A549 (cell line): ENCODE data around the gene SWSAP1. TPM values are rescaled to one million over a fixed set of nuclear protein-coding genes. Genes with fewer than 3 reads are reported as not detected.

Source experiments
- ATAC-seq, 2 experiments: fragments of 200-7000 bp in 1 of 2; fragments of >200 bp in 1 of 2; cut with Nextera tagmentation in 1 of 2; cut with Tn5 transposase in 1 of 2; 3 replicates each; pipeline versions ENCODE4 v1.8.0 to v1.9.1; 2018 to 2020; ENCODE audit warnings: mild to moderate bottlenecking in 1 of 2, moderate library complexity in 1 of 2
- CTCF ChIA-PET: fragments of 300-600 bp; sonication (Branson Sonifier 250); formaldehyde crosslinking; extraction: SDS; loops from one replicate; lab custom pipeline; 2021; ENCODE audit warnings: antibody characterized with exemption, inconsistent platforms; lab: Yijun Ruan, JAX
- POLR2A ChIA-PET: fragments of 350-600 bp; formaldehyde crosslinking; extraction: SDS; loops from one replicate; lab custom pipeline; 2021; ENCODE audit warnings: antibody characterized with exemption, inconsistent platforms; lab: Yijun Ruan, JAX
- DNase-seq, 2 experiments: peaks; one replicate each; pipeline versions ENCODE4 v3.0.0 to v3.0.0-alpha.2; 2011 to 2016; ENCODE audit warnings: low read depth in 1 of 2, low spot score in 1 of 2
- FAIRE-seq: peaks from 2 replicates; lab custom pipeline; 2011; peaks lifted over from hg19 to GRCh38; lab: Jason Lieb, UNC
- H3K27ac ChIP-seq, 2 experiments: fragments of >200 bp; sonication (Bioruptor Twin); formaldehyde crosslinking; 3 replicates each; pipeline ENCODE4 v1.5.1; 2016 to 2017
- H3K4me1 ChIP-seq: fragments of >200 bp; sonication (Bioruptor Twin); formaldehyde crosslinking; 3 replicates; pipeline ENCODE4 v1.6.1; 2016
- H3K4me2 ChIP-seq: fragments of >200 bp; sonication (Bioruptor Twin); formaldehyde crosslinking; 3 replicates; pipeline ENCODE4 v1.6.1; 2016
- H3K4me3 ChIP-seq: fragments of >200 bp; sonication (Bioruptor Twin); formaldehyde crosslinking; 3 replicates; pipeline ENCODE4 v1.5.1; 2016
- H3K9me3 ChIP-seq: fragments of >200 bp; sonication (Bioruptor Twin); formaldehyde crosslinking; 3 replicates; pipeline ENCODE4 v1.6.1; 2016
- CBX8 ChIP-seq: fragments of 200-600 bp; sonication (generic); IDR thresholded peaks from 2 replicates; pipeline ENCODE4 v1.6.1; 2016
- CHD4 ChIP-seq: fragments of 200-600 bp; sonication (generic); IDR thresholded peaks from 2 replicates; pipeline ENCODE4 v1.6.1; 2016; ENCODE audit warnings: antibody characterized with exemption, mild to moderate bottlenecking, borderline replicate concordance
- EHMT2 ChIP-seq: fragments of 200-600 bp; sonication (generic); IDR thresholded peaks from 2 replicates; pipeline ENCODE4 v1.6.1; 2016; ENCODE audit warnings: antibody characterized with exemption, low read depth, mild to moderate bottlenecking, moderate library complexity
- FOXS1 ChIP-seq: fragments of 250-450 bp; sonication (Bioruptor Pico); IDR thresholded peaks from 2 replicates; pipeline ENCODE4 v1.5.0; 2020; ENCODE audit warnings: mild to moderate bottlenecking, moderate library complexity
- JUN ChIP-seq, 2 experiments: fragments of >200 bp; sonication (Bioruptor Twin); formaldehyde crosslinking; IDR thresholded peaks; 2 replicates in 1 of 2; 3 replicates in 1 of 2; pipeline ENCODE4 v1.6.1; 2016 to 2017
- KDM5A ChIP-seq: fragments of 200-600 bp; sonication (generic); IDR thresholded peaks from 2 replicates; pipeline ENCODE4 v1.6.1; 2016; ENCODE audit warnings: antibody characterized with exemption, mild to moderate bottlenecking
- PHF8 ChIP-seq: fragments of 200-600 bp; sonication (generic); IDR thresholded peaks from 2 replicates; pipeline ENCODE4 v1.6.1; 2016; ENCODE audit warnings: low read depth, mild to moderate bottlenecking, antibody characterized with exemption, moderate library complexity, borderline replicate concordance
- SREBF2 ChIP-seq: fragments of 450-650 bp; IDR thresholded peaks from 2 replicates; pipeline ENCODE4 v1.6.1; 2014; ENCODE audit warnings: mild to moderate bottlenecking, moderate library complexity
- TFCP2L1 ChIP-seq: fragments of 250-450 bp; sonication (Bioruptor Pico); IDR thresholded peaks from 2 replicates; pipeline ENCODE4 v1.5.0; 2021; ENCODE audit warnings: mild to moderate bottlenecking
- TP53 ChIP-seq: fragments of 250-450 bp; sonication (Bioruptor Pico); IDR thresholded peaks from 2 replicates; pipeline ENCODE4 v1.5.0; 2021; ENCODE audit warnings: mild to moderate bottlenecking, moderate library complexity
- WGBS: methylation state at CpG from one replicate; pipeline ENCODE4 v1.1.6; 2017; ENCODE audit errors: missing lambda C conversion rate; 5-methylcytosine and 5-hydroxymethylcytosine counted together
- polyA plus RNA-seq, 4 experiments: library from polyadenylated mRNA; depleted of rRNA in 3 of 4; stranded (reverse); fragments of >200 nt; fragmentation: RNase III in 1 of 4; extraction: RNeasy Plus Mini Kit Qiagen cat#74134 plus additional on column Dnase treatment in 1 of 4; gene quantifications; 2 replicates in 3 of 4; 3 replicates in 1 of 4; pipeline ENCODE4 v1.2.3, GENCODE V29; 2011 to 2017
- small RNA-seq, 6 experiments: library from RNA; depleted of rRNA; stranded (forward); fragments of <200 nt; gene quantifications; one replicate each; pipeline ENCODE3, GENCODE V24; 2012
- TF ChIP-seq, protein P1 (sequence below): fragments of 450-650 bp; IDR thresholded peaks from 2 replicates; pipeline ENCODE4 v1.6.1; 2014; ENCODE audit warnings: antibody characterized with exemption
- TF ChIP-seq, protein P2 (sequence below): fragments of 250-450 bp; sonication (Bioruptor Pico); IDR thresholded peaks from 2 replicates; pipeline ENCODE4 v1.5.0; 2020; ENCODE audit warnings: low read depth, mild to moderate bottlenecking, moderate library complexity
- TF ChIP-seq, protein P3 (sequence below): fragments of >200 bp; sonication (Bioruptor Twin); formaldehyde crosslinking; IDR thresholded peaks from 3 replicates; pipeline ENCODE4 v1.6.1; 2016

The SWSAP1 gene
- polyA plus RNA-seq, 2 of the 4 experiments (the other 2 are of a cell fraction), result 1.3 to 1.5 TPM

DNA sequence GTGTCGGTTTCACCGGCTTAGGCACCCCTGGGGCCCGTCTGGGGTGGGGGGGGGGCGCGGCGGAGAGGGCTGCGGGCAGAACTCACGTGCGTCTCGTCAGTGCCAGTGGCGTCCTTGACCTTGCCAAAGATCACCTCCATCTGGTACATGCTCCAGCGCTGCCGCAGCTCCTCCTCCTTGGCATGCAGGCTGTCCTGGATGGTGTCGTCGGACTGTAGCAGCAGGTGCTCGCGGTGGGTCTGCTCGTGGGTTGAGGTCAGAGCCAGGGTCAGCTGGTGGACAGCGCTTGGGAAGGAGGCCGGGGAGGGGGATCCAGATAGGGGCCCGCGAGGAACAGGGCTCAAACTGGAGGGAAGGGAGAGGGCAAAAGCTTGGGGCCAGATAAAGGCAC, 49.3 kb downstream of the SWSAP1 start:
- Histone ChIP-seq H3K9me3 (no peaks in the 10 kb centered on the region), H3K4me2 (no peak overlapping the region), H3K4me1 (no peaks in the 10 kb centered on the region), H3K27ac (no peak overlapping the region), H3K4me3 (no peak overlapping the region)
- POLR2A ChIA-PET, result interaction anchor here (1.1 kb wide), 1 partner anchor 11 kb away, joined by 3 read pairs; the partner anchor contains the start of genes ODAD3 and PRKCSH
- TF ChIP-seq EHMT2 (no peak), JUN (IDR thresholded peaks at IDR 0.05) (no peak), CBX8 (no peak), PHF8 (no peak), FOXS1 (no peak), TP53 (CRISPR knock-in tag) (no peak), SREBF2 (no peak), TFCP2L1 (CRISPR knock-in tag) (no peak), CHD4 (no peak), KDM5A (no peak)
- TF ChIP-seq, protein P1, sequence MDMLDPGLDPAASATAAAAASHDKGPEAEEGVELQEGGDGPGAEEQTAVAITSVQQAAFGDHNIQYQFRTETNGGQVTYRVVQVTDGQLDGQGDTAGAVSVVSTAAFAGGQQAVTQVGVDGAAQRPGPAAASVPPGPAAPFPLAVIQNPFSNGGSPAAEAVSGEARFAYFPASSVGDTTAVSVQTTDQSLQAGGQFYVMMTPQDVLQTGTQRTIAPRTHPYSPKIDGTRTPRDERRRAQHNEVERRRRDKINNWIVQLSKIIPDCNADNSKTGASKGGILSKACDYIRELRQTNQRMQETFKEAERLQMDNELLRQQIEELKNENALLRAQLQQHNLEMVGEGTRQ, result no peak
- TF ChIP-seq, protein P2, sequence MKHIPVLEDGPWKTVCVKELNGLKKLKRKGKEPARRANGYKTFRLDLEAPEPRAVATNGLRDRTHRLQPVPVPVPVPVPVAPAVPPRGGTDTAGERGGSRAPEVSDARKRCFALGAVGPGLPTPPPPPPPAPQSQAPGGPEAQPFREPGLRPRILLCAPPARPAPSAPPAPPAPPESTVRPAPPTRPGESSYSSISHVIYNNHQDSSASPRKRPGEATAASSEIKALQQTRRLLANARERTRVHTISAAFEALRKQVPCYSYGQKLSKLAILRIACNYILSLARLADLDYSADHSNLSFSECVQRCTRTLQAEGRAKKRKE (CRISPR knock-in tag), result no peak
- TF ChIP-seq, protein P3, sequence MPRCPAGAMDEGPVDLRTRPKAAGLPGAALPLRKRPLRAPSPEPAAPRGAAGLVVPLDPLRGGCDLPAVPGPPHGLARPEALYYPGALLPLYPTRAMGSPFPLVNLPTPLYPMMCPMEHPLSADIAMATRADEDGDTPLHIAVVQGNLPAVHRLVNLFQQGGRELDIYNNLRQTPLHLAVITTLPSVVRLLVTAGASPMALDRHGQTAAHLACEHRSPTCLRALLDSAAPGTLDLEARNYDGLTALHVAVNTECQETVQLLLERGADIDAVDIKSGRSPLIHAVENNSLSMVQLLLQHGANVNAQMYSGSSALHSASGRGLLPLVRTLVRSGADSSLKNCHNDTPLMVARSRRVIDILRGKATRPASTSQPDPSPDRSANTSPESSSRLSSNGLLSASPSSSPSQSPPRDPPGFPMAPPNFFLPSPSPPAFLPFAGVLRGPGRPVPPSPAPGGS, result no peak
- no peak for DNase-seq
- no peak for FAIRE-seq
- 48% methylated on average over 8 of the region's 22 CpGs for WGBS
- CTCF ChIA-PET, result interaction anchor here (1.1 to 3.3 kb wide), 4 partner anchors 11 to 59 kb away, joined by 3 to 20 read pairs (median 6); partner anchors contain the start of genes ODAD3 and PRKCSH
- ATAC-seq, result no peak

Small RNA genes lying within 50 kb of the gene (small RNA-seq; reads per million reads assigned to genes)
- 0 reads per million in 6 experiments for gene RF00019

Other genes starting within 250 kb of the SWSAP1 start
- 16.3 and 16.5 TPM in 2 replicates for gene SPC24, start 218.9 kb upstream of the SWSAP1 start, polyA plus RNA-seq (2011; rRNA removed)
- gene SPC24, start 218.9 kb upstream of the SWSAP1 start, polyA plus RNA-seq (2017; fragmentation: RNase III; extraction: RNeasy Plus Mini Kit Qiagen cat#74134 plus additional on column Dnase treatment), result 21.8 to 22.2 TPM (median 22.2 TPM) in 3 replicates
- gene KANK2, start 177.1 kb upstream of the SWSAP1 start, polyA plus RNA-seq (2011; rRNA removed), result 20.5 and 35.5 TPM in 2 replicates
- gene KANK2, start 177.1 kb upstream of the SWSAP1 start, polyA plus RNA-seq (2017; fragmentation: RNase III; extraction: RNeasy Plus Mini Kit Qiagen cat#74134 plus additional on column Dnase treatment), result 63.8 to 68.0 TPM (median 66.1 TPM) in 3 replicates
- gene ANGPTL8, start 135.0 kb upstream of the SWSAP1 start, polyA plus RNA-seq (2011; rRNA removed), result 0.12 TPM in 1 of 2 replicates, not detected in the other
- 0.16 TPM in 1 of 3 replicates, not detected in the others for gene ANGPTL8, start 135.0 kb upstream of the SWSAP1 start, polyA plus RNA-seq (2017; fragmentation: RNase III; extraction: RNeasy Plus Mini Kit Qiagen cat#74134 plus additional on column Dnase treatment)
- gene DOCK6, start 112.1 kb upstream of the SWSAP1 start, polyA plus RNA-seq (2011; rRNA removed), result 8.0 and 9.6 TPM in 2 replicates
- gene DOCK6, start 112.1 kb upstream of the SWSAP1 start, polyA plus RNA-seq (2017; fragmentation: RNase III; extraction: RNeasy Plus Mini Kit Qiagen cat#74134 plus additional on column Dnase treatment), result 7.5 to 10.4 TPM (median 7.6 TPM) in 3 replicates
- gene TSPAN16, start 78.5 kb upstream of the SWSAP1 start, polyA plus RNA-seq (2011; rRNA removed), result not detected in 2 replicates
- not detected in 3 replicates for gene TSPAN16, start 78.5 kb upstream of the SWSAP1 start, polyA plus RNA-seq (2017; fragmentation: RNase III; extraction: RNeasy Plus Mini Kit Qiagen cat#74134 plus additional on column Dnase treatment)
- gene RAB3D, start 35.0 kb upstream of the SWSAP1 start, polyA plus RNA-seq (2011; rRNA removed), result 22.3 and 26.8 TPM in 2 replicates
- 4.1 to 5.6 TPM (median 4.8 TPM) in 3 replicates for gene RAB3D, start 35.0 kb upstream of the SWSAP1 start, polyA plus RNA-seq (2017; fragmentation: RNase III; extraction: RNeasy Plus Mini Kit Qiagen cat#74134 plus additional on column Dnase treatment)
- gene TMEM205, start 28.4 kb upstream of the SWSAP1 start, polyA plus RNA-seq (2011; rRNA removed), result 183 and 230 TPM in 2 replicates
- gene TMEM205, start 28.4 kb upstream of the SWSAP1 start, polyA plus RNA-seq (2017; fragmentation: RNase III; extraction: RNeasy Plus Mini Kit Qiagen cat#74134 plus additional on column Dnase treatment), result 91.6 to 92.6 TPM (median 92.3 TPM) in 3 replicates
- gene CCDC159, start 28.1 kb upstream of the SWSAP1 start, polyA plus RNA-seq (2011; rRNA removed), result 11.3 and 12.2 TPM in 2 replicates
- 8.4 to 11.2 TPM (median 8.6 TPM) in 3 replicates for gene CCDC159, start 28.1 kb upstream of the SWSAP1 start, polyA plus RNA-seq (2017; fragmentation: RNase III; extraction: RNeasy Plus Mini Kit Qiagen cat#74134 plus additional on column Dnase treatment)
- gene PLPPR2, start 19.2 kb upstream of the SWSAP1 start, polyA plus RNA-seq (2011; rRNA removed), result 5.6 and 6.3 TPM in 2 replicates
- 8.6 to 12.3 TPM (median 9.7 TPM) in 3 replicates for gene PLPPR2, start 19.2 kb upstream of the SWSAP1 start, polyA plus RNA-seq (2017; fragmentation: RNase III; extraction: RNeasy Plus Mini Kit Qiagen cat#74134 plus additional on column Dnase treatment)
- 4.4 and 5.2 TPM in 2 replicates for gene EPOR, start 9.6 kb downstream of the SWSAP1 start, polyA plus RNA-seq (2011; rRNA removed)
- 2.8 to 3.6 TPM (median 3.3 TPM) in 3 replicates for gene EPOR, start 9.6 kb downstream of the SWSAP1 start, polyA plus RNA-seq (2017; fragmentation: RNase III; extraction: RNeasy Plus Mini Kit Qiagen cat#74134 plus additional on column Dnase treatment)
- 1.5 and 1.8 TPM in 2 replicates for gene RGL3, start 44.6 kb downstream of the SWSAP1 start, polyA plus RNA-seq (2011; rRNA removed)
- gene RGL3, start 44.6 kb downstream of the SWSAP1 start, polyA plus RNA-seq (2017; fragmentation: RNase III; extraction: RNeasy Plus Mini Kit Qiagen cat#74134 plus additional on column Dnase treatment), result 2.3 to 4.0 TPM (median 3.7 TPM) in 3 replicates
- gene ODAD3, start 60.5 kb downstream of the SWSAP1 start, polyA plus RNA-seq (2011; rRNA removed), result 0.46 and 0.70 TPM in 2 replicates
- gene ODAD3, start 60.5 kb downstream of the SWSAP1 start, polyA plus RNA-seq (2017; fragmentation: RNase III; extraction: RNeasy Plus Mini Kit Qiagen cat#74134 plus additional on column Dnase treatment), result 0.99 to 1.2 TPM (median 1.0 TPM) in 3 replicates
- 75.0 and 102 TPM in 2 replicates for gene PRKCSH, start 61.0 kb downstream of the SWSAP1 start, polyA plus RNA-seq (2011; rRNA removed)
- gene PRKCSH, start 61.0 kb downstream of the SWSAP1 start, polyA plus RNA-seq (2017; fragmentation: RNase III; extraction: RNeasy Plus Mini Kit Qiagen cat#74134 plus additional on column Dnase treatment), result 206 to 215 TPM (median 212 TPM) in 3 replicates
- 0.03 TPM in 1 of 2 replicates, not detected in the other for gene ELAVL3, start 106.4 kb downstream of the SWSAP1 start, polyA plus RNA-seq (2011; rRNA removed)
- 0.01 to 0.03 TPM in 2 of 3 replicates, not detected in the other for gene ELAVL3, start 106.4 kb downstream of the SWSAP1 start, polyA plus RNA-seq (2017; fragmentation: RNase III; extraction: RNeasy Plus Mini Kit Qiagen cat#74134 plus additional on column Dnase treatment)
- 2.9 and 3.8 TPM in 2 replicates for gene ZNF653, start 131.2 kb downstream of the SWSAP1 start, polyA plus RNA-seq (2011; rRNA removed)
- 2.9 to 4.2 TPM (median 3.8 TPM) in 3 replicates for gene ZNF653, start 131.2 kb downstream of the SWSAP1 start, polyA plus RNA-seq (2017; fragmentation: RNase III; extraction: RNeasy Plus Mini Kit Qiagen cat#74134 plus additional on column Dnase treatment)
- 29.7 and 36.6 TPM in 2 replicates for gene ECSIT, start 154.5 kb downstream of the SWSAP1 start, polyA plus RNA-seq (2011; rRNA removed)
- gene ECSIT, start 154.5 kb downstream of the SWSAP1 start, polyA plus RNA-seq (2017; fragmentation: RNase III; extraction: RNeasy Plus Mini Kit Qiagen cat#74134 plus additional on column Dnase treatment), result 23.0 to 24.4 TPM (median 23.8 TPM) in 3 replicates
- 0.62 and 0.89 TPM in 2 replicates for gene CNN1, start 164.2 kb downstream of the SWSAP1 start, polyA plus RNA-seq (2011; rRNA removed)
- 0.96 to 1.0 TPM (median 1.00 TPM) in 3 replicates for gene CNN1, start 164.2 kb downstream of the SWSAP1 start, polyA plus RNA-seq (2017; fragmentation: RNase III; extraction: RNeasy Plus Mini Kit Qiagen cat#74134 plus additional on column Dnase treatment)
- gene ELOF1, start 184.6 kb downstream of the SWSAP1 start, polyA plus RNA-seq (2011; rRNA removed), result 34.4 and 47.9 TPM in 2 replicates
- gene ELOF1, start 184.6 kb downstream of the SWSAP1 start, polyA plus RNA-seq (2017; fragmentation: RNase III; extraction: RNeasy Plus Mini Kit Qiagen cat#74134 plus additional on column Dnase treatment), result 91.5 to 97.3 TPM (median 92.7 TPM) in 3 replicates
- gene ACP5, start 203.0 kb downstream of the SWSAP1 start, polyA plus RNA-seq (2011; rRNA removed), result 0.05 TPM in 1 of 2 replicates, not detected in the other
- not detected in 3 replicates for gene ACP5, start 203.0 kb downstream of the SWSAP1 start, polyA plus RNA-seq (2017; fragmentation: RNase III; extraction: RNeasy Plus Mini Kit Qiagen cat#74134 plus additional on column Dnase treatment)
- 7.5 and 8.3 TPM in 2 replicates for gene ZNF627, start 222.8 kb downstream of the SWSAP1 start, polyA plus RNA-seq (2011; rRNA removed)
- 3.7 to 4.5 TPM (median 4.3 TPM) in 3 replicates for gene ZNF627, start 222.8 kb downstream of the SWSAP1 start, polyA plus RNA-seq (2017; fragmentation: RNase III; extraction: RNeasy Plus Mini Kit Qiagen cat#74134 plus additional on column Dnase treatment)